GM12865 (cell line): Measurements from ENCODE around the gene GAS1.

Experiments
- DNase-seq: peaks from one replicate; pipeline ENCODE4 v3.0.0; 2010; ENCODE audit warnings: low read depth
- H3K4me3 ChIP-seq: 2 replicates; pipeline ENCODE4 v1.5.1; 2011; ENCODE audit warnings: mild to moderate bottlenecking, low read depth, low read length, control low read depth
- TF ChIP-seq, protein P1 (sequence below): IDR thresholded peaks from 2 replicates; pipeline ENCODE4 v1.5.1; 2011; ENCODE audit warnings: low read length, control low read depth, low read depth, inconsistent platforms; ENCODE audit not compliant: insufficient read depth; ENCODE audit errors: missing control alignments

Gene GAS1

DNA sequence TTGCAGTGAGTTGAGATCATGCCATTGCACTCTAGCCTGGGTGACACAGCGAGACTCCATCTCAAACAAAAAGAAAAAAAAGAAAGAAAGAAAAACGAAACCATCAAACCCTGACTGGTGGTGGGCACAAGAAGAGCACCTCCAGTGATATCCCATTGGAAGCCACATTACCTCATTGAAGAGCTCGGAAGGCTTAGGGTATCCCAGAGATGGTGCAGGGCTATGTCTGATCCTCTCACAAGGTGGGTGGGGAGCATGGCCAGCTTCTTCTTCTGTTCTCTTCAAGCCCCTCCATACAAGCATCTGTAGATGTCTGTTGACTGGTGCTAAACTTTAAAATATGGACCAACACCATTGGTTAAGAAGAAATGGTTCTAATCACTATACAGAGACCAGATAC is 45.8 kb downstream of the GAS1 start:
- DNase-seq: no peak
- no peak overlapping the region for H3K4me3 ChIP-seq
- TF ChIP-seq, protein P1, sequence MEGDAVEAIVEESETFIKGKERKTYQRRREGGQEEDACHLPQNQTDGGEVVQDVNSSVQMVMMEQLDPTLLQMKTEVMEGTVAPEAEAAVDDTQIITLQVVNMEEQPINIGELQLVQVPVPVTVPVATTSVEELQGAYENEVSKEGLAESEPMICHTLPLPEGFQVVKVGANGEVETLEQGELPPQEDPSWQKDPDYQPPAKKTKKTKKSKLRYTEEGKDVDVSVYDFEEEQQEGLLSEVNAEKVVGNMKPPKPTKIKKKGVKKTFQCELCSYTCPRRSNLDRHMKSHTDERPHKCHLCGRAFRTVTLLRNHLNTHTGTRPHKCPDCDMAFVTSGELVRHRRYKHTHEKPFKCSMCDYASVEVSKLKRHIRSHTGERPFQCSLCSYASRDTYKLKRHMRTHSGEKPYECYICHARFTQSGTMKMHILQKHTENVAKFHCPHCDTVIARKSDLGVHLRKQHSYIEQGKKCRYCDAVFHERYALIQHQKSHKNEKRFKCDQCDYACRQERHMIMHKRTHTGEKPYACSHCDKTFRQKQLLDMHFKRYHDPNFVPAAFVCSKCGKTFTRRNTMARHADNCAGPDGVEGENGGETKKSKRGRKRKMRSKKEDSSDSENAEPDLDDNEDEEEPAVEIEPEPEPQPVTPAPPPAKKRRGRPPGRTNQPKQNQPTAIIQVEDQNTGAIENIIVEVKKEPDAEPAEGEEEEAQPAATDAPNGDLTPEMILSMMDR: no peak
